WTC11 (cell line): Measurements from ENCODE around the gene DHX30. TPM values are rescaled to one million over a fixed set of nuclear protein-coding genes. Genes with fewer than 3 reads are reported as not detected.

ENCODE experiments used
- ATAC-seq: fragments of 200-7000 bp; cut with Tn5 transposase; 2 replicates; pipeline ENCODE4 v1.10.0; 2021; ENCODE audit warnings: mild to moderate bottlenecking, moderate library complexity
- CTCF ChIA-PET: fragments of 300-600 bp; sonication (Branson Sonifier 250); formaldehyde crosslinking; loops from one replicate; lab custom pipeline; 2021; ENCODE audit warnings: antibody characterized with exemption; lab: Charles Lee
- POLR2A ChIA-PET: fragments of 350-600 bp; sonication (Branson Sonifier 250); formaldehyde crosslinking; loops from one replicate; lab custom pipeline; 2021; ENCODE audit warnings: antibody characterized with exemption; lab: Charles Lee
- DNase-seq: peaks from one replicate; pipeline ENCODE4 v3.0.0; 2021; ENCODE audit warnings: low spot score
- H3K27ac Mint-ChIP-seq: 2 replicates; pipeline ENCODE4 v1.8.0; 2021; ENCODE audit warnings: mixed read lengths
- H3K27me3 Mint-ChIP-seq: 2 replicates; pipeline ENCODE4 v1.8.0; 2021; ENCODE audit warnings: low read depth, mild to moderate bottlenecking, moderate library complexity, mixed read lengths
- H3K36me3 Mint-ChIP-seq: 2 replicates; pipeline ENCODE4 v1.8.0; 2021; ENCODE audit warnings: mixed read lengths
- H3K4me1 Mint-ChIP-seq: 2 replicates; pipeline ENCODE4 v1.8.0; 2022; ENCODE audit warnings: mixed read lengths
- H3K4me3 Mint-ChIP-seq: 2 replicates; pipeline ENCODE4 v1.8.0; 2021; ENCODE audit warnings: mild to moderate bottlenecking, moderate library complexity, mixed read lengths
- H3K9me3 Mint-ChIP-seq: 2 replicates; pipeline ENCODE4 v1.8.0; 2021; ENCODE audit warnings: mixed read lengths
- ETV6 ChIP-seq: sonication (generic); formaldehyde crosslinking; IDR thresholded peaks from 2 replicates; pipeline ENCODE4 v1.8.1; 2022; ENCODE audit warnings: mild to moderate bottlenecking, missing genetic modification reagents
- TEAD4 ChIP-seq: sonication (generic); formaldehyde crosslinking; IDR thresholded peaks from 2 replicates; pipeline ENCODE4 v1.8.0; 2022; ENCODE audit warnings: mild to moderate bottlenecking, missing genetic modification reagents
- total RNA-seq: library from RNA; stranded (reverse); gene quantifications from 3 replicates; pipeline ENCODE4 v1.2.3, GENCODE V29; 2021
- TF ChIP-seq, protein P1 (sequence below): sonication (generic); formaldehyde crosslinking; IDR thresholded peaks from 2 replicates; pipeline ENCODE4 v1.8.1; 2023; ENCODE audit warnings: mild to moderate bottlenecking, missing genetic modification reagents
- TF ChIP-seq, protein P2 (sequence below): fragments of 250-450 bp; sonication (Bioruptor Pico); IDR thresholded peaks from 2 replicates; pipeline ENCODE4 v1.9.0; 2021; ENCODE audit warnings: mild to moderate bottlenecking
- TF ChIP-seq, protein P3 (sequence below): sonication (generic); formaldehyde crosslinking; IDR thresholded peaks from 2 replicates; pipeline ENCODE4 v1.8.0; 2022; ENCODE audit warnings: mild to moderate bottlenecking, missing genetic modification reagents
- TF ChIP-seq, protein P4 (sequence below): fragments of 250-450 bp; sonication (Bioruptor Pico); IDR thresholded peaks from 2 replicates; pipeline ENCODE4 v1.9.0; 2021; ENCODE audit warnings: mild to moderate bottlenecking, borderline replicate concordance
- TF ChIP-seq, protein P5 (sequence below): sonication (generic); formaldehyde crosslinking; IDR thresholded peaks from 2 replicates; pipeline ENCODE4 v1.8.1; 2022; ENCODE audit warnings: mild to moderate bottlenecking, moderate library complexity, missing genetic modification reagents
- TF ChIP-seq, protein P6 (sequence below): sonication (generic); formaldehyde crosslinking; IDR thresholded peaks from 2 replicates; pipeline ENCODE4 v1.8.0; 2023; ENCODE audit warnings: missing genetic modification reagents, mild to moderate bottlenecking, borderline replicate concordance
- TF ChIP-seq, protein P7 (sequence below): sonication (generic); formaldehyde crosslinking; IDR thresholded peaks from 2 replicates; pipeline ENCODE4 v1.8.1; 2023; ENCODE audit warnings: mild to moderate bottlenecking, missing genetic modification reagents, borderline replicate concordance
- TF ChIP-seq, protein P8 (sequence below): sonication (generic); formaldehyde crosslinking; IDR thresholded peaks from 2 replicates; pipeline ENCODE4 v1.8.1; 2023; ENCODE audit warnings: mild to moderate bottlenecking, missing genetic modification reagents, moderate library complexity
- TF ChIP-seq, protein P9 (sequence below): sonication (generic); formaldehyde crosslinking; conservative IDR thresholded peaks from 2 replicates; pipeline ENCODE4 v1.8.1; 2023; ENCODE audit warnings: mild to moderate bottlenecking, low read depth, missing genetic modification reagents, moderate library complexity

The DHX30 gene
- total RNA-seq, 1 experiment from 2014 or later, result 98.1 TPM

DNA sequence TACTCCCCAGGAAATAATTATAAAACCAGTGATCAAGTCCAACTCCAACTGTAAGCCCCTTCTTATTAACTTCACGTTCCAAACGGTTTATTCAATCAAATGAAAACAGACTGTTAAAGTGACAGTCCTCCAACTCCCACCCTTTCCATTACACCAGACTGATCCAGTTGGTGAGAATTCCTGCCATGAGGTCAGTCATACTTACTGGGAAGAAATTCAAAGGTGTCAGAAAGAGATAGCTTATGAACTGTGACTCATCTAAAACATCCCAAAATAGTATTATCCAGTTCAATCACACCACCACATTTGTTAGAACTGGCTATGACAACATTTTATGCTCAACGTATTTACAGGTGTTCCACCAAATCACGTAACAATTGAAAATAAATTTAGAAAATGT, 40.7 kb upstream of the DHX30 start:
- Mint-ChIP-seq H3K27ac (peak overlapping the region; percentile 73), H3K36me3 (peaks cover 41% of the 10 kb centered on the region), H3K9me3 (no peaks in the 10 kb centered on the region), H3K27me3 (no peaks in the 10 kb centered on the region), H3K4me1 (no peaks in the 10 kb centered on the region), H3K4me3 (no peak overlapping the region)
- TF ChIP-seq TEAD4 (CRISPR knock-in tag) (no peak), ETV6 (CRISPR knock-in tag) (no peak)
- TF ChIP-seq, protein P1, sequence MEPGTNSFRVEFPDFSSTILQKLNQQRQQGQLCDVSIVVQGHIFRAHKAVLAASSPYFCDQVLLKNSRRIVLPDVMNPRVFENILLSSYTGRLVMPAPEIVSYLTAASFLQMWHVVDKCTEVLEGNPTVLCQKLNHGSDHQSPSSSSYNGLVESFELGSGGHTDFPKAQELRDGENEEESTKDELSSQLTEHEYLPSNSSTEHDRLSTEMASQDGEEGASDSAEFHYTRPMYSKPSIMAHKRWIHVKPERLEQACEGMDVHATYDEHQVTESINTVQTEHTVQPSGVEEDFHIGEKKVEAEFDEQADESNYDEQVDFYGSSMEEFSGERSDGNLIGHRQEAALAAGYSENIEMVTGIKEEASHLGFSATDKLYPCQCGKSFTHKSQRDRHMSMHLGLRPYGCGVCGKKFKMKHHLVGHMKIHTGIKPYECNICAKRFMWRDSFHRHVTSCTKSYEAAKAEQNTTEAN (CRISPR knock-in tag), result no peak
- TF ChIP-seq, protein P2, sequence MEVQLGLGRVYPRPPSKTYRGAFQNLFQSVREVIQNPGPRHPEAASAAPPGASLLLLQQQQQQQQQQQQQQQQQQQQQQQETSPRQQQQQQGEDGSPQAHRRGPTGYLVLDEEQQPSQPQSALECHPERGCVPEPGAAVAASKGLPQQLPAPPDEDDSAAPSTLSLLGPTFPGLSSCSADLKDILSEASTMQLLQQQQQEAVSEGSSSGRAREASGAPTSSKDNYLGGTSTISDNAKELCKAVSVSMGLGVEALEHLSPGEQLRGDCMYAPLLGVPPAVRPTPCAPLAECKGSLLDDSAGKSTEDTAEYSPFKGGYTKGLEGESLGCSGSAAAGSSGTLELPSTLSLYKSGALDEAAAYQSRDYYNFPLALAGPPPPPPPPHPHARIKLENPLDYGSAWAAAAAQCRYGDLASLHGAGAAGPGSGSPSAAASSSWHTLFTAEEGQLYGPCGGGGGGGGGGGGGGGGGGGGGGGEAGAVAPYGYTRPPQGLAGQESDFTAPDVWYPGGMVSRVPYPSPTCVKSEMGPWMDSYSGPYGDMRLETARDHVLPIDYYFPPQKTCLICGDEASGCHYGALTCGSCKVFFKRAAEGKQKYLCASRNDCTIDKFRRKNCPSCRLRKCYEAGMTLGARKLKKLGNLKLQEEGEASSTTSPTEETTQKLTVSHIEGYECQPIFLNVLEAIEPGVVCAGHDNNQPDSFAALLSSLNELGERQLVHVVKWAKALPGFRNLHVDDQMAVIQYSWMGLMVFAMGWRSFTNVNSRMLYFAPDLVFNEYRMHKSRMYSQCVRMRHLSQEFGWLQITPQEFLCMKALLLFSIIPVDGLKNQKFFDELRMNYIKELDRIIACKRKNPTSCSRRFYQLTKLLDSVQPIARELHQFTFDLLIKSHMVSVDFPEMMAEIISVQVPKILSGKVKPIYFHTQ, result no peak
- TF ChIP-seq, protein P3, sequence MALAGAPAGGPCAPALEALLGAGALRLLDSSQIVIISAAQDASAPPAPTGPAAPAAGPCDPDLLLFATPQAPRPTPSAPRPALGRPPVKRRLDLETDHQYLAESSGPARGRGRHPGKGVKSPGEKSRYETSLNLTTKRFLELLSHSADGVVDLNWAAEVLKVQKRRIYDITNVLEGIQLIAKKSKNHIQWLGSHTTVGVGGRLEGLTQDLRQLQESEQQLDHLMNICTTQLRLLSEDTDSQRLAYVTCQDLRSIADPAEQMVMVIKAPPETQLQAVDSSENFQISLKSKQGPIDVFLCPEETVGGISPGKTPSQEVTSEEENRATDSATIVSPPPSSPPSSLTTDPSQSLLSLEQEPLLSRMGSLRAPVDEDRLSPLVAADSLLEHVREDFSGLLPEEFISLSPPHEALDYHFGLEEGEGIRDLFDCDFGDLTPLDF (CRISPR knock-in tag), result no peak
- TF ChIP-seq, protein P4, sequence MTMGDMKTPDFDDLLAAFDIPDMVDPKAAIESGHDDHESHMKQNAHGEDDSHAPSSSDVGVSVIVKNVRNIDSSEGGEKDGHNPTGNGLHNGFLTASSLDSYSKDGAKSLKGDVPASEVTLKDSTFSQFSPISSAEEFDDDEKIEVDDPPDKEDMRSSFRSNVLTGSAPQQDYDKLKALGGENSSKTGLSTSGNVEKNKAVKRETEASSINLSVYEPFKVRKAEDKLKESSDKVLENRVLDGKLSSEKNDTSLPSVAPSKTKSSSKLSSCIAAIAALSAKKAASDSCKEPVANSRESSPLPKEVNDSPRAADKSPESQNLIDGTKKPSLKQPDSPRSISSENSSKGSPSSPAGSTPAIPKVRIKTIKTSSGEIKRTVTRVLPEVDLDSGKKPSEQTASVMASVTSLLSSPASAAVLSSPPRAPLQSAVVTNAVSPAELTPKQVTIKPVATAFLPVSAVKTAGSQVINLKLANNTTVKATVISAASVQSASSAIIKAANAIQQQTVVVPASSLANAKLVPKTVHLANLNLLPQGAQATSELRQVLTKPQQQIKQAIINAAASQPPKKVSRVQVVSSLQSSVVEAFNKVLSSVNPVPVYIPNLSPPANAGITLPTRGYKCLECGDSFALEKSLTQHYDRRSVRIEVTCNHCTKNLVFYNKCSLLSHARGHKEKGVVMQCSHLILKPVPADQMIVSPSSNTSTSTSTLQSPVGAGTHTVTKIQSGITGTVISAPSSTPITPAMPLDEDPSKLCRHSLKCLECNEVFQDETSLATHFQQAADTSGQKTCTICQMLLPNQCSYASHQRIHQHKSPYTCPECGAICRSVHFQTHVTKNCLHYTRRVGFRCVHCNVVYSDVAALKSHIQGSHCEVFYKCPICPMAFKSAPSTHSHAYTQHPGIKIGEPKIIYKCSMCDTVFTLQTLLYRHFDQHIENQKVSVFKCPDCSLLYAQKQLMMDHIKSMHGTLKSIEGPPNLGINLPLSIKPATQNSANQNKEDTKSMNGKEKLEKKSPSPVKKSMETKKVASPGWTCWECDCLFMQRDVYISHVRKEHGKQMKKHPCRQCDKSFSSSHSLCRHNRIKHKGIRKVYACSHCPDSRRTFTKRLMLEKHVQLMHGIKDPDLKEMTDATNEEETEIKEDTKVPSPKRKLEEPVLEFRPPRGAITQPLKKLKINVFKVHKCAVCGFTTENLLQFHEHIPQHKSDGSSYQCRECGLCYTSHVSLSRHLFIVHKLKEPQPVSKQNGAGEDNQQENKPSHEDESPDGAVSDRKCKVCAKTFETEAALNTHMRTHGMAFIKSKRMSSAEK, result no peak
- TF ChIP-seq, protein P5, sequence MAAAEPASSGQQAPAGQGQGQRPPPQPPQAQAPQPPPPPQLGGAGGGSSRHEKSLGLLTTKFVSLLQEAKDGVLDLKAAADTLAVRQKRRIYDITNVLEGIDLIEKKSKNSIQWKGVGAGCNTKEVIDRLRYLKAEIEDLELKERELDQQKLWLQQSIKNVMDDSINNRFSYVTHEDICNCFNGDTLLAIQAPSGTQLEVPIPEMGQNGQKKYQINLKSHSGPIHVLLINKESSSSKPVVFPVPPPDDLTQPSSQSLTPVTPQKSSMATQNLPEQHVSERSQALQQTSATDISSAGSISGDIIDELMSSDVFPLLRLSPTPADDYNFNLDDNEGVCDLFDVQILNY (CRISPR knock-in tag), result no peak
- TF ChIP-seq, protein P6, sequence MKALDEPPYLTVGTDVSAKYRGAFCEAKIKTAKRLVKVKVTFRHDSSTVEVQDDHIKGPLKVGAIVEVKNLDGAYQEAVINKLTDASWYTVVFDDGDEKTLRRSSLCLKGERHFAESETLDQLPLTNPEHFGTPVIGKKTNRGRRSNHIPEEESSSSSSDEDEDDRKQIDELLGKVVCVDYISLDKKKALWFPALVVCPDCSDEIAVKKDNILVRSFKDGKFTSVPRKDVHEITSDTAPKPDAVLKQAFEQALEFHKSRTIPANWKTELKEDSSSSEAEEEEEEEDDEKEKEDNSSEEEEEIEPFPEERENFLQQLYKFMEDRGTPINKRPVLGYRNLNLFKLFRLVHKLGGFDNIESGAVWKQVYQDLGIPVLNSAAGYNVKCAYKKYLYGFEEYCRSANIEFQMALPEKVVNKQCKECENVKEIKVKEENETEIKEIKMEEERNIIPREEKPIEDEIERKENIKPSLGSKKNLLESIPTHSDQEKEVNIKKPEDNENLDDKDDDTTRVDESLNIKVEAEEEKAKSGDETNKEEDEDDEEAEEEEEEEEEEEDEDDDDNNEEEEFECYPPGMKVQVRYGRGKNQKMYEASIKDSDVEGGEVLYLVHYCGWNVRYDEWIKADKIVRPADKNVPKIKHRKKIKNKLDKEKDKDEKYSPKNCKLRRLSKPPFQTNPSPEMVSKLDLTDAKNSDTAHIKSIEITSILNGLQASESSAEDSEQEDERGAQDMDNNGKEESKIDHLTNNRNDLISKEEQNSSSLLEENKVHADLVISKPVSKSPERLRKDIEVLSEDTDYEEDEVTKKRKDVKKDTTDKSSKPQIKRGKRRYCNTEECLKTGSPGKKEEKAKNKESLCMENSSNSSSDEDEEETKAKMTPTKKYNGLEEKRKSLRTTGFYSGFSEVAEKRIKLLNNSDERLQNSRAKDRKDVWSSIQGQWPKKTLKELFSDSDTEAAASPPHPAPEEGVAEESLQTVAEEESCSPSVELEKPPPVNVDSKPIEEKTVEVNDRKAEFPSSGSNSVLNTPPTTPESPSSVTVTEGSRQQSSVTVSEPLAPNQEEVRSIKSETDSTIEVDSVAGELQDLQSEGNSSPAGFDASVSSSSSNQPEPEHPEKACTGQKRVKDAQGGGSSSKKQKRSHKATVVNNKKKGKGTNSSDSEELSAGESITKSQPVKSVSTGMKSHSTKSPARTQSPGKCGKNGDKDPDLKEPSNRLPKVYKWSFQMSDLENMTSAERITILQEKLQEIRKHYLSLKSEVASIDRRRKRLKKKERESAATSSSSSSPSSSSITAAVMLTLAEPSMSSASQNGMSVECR, result no peak
- TF ChIP-seq, protein P7, sequence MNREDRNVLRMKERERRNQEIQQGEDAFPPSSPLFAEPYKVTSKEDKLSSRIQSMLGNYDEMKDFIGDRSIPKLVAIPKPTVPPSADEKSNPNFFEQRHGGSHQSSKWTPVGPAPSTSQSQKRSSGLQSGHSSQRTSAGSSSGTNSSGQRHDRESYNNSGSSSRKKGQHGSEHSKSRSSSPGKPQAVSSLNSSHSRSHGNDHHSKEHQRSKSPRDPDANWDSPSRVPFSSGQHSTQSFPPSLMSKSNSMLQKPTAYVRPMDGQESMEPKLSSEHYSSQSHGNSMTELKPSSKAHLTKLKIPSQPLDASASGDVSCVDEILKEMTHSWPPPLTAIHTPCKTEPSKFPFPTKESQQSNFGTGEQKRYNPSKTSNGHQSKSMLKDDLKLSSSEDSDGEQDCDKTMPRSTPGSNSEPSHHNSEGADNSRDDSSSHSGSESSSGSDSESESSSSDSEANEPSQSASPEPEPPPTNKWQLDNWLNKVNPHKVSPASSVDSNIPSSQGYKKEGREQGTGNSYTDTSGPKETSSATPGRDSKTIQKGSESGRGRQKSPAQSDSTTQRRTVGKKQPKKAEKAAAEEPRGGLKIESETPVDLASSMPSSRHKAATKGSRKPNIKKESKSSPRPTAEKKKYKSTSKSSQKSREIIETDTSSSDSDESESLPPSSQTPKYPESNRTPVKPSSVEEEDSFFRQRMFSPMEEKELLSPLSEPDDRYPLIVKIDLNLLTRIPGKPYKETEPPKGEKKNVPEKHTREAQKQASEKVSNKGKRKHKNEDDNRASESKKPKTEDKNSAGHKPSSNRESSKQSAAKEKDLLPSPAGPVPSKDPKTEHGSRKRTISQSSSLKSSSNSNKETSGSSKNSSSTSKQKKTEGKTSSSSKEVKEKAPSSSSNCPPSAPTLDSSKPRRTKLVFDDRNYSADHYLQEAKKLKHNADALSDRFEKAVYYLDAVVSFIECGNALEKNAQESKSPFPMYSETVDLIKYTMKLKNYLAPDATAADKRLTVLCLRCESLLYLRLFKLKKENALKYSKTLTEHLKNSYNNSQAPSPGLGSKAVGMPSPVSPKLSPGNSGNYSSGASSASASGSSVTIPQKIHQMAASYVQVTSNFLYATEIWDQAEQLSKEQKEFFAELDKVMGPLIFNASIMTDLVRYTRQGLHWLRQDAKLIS (CRISPR knock-in tag), result no peak
- TF ChIP-seq, protein P8, sequence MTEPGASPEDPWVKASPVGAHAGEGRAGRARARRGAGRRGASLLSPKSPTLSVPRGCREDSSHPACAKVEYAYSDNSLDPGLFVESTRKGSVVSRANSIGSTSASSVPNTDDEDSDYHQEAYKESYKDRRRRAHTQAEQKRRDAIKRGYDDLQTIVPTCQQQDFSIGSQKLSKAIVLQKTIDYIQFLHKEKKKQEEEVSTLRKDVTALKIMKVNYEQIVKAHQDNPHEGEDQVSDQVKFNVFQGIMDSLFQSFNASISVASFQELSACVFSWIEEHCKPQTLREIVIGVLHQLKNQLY, result no peak
- TF ChIP-seq, protein P9, sequence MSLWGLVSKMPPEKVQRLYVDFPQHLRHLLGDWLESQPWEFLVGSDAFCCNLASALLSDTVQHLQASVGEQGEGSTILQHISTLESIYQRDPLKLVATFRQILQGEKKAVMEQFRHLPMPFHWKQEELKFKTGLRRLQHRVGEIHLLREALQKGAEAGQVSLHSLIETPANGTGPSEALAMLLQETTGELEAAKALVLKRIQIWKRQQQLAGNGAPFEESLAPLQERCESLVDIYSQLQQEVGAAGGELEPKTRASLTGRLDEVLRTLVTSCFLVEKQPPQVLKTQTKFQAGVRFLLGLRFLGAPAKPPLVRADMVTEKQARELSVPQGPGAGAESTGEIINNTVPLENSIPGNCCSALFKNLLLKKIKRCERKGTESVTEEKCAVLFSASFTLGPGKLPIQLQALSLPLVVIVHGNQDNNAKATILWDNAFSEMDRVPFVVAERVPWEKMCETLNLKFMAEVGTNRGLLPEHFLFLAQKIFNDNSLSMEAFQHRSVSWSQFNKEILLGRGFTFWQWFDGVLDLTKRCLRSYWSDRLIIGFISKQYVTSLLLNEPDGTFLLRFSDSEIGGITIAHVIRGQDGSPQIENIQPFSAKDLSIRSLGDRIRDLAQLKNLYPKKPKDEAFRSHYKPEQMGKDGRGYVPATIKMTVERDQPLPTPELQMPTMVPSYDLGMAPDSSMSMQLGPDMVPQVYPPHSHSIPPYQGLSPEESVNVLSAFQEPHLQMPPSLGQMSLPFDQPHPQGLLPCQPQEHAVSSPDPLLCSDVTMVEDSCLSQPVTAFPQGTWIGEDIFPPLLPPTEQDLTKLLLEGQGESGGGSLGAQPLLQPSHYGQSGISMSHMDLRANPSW (CRISPR knock-in tag), result no peak
- DNase-seq (no peak), ATAC-seq (no peak)
- CTCF ChIA-PET, result no interaction called here
- POLR2A ChIA-PET, result no interaction called here
